Activated CD8-positive, alpha-beta memory T cell treated with anti-CD3 and anti-CD28 coated beads, Interleukin-2, amount 50 U/mL, for 24 hours (primary cell): ENCODE results near the gene CDC7.

Experiments
- DNase-seq: peaks from one replicate; pipeline ENCODE4 v3.0.0-alpha.2; 2020; ENCODE audit errors: extremely low read depth

CDC7 gene

DNA sequence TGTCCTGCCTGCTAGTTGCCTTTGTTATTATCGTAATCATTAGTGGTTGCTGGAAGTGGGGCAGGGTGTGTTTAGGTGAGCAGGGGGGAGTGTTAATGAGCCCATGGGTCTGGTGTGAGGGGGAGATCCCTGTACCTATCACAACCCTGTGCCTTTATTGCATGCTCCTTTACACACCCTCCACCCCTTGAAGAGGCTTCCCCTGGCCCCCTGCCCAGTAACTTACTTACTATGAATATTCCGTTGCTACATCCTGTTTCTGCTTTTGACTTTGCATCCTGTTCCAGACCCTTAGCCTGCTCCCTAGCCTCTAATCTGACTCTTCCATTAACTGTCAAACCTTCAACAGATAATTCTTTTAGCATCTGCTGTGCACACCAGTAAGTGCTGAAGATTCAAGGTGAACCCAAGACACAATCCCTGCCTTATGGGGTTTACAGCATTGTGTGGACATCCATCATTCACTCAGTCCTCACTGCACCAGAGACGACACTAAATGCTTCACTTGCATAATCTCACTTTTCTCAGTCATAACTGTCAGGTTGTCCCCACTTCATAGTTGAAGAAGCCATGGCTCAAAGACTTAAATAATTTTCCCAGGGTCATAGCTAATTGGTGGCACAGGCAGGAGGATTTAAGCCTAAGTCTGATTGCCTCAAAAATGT, 47.9 kb downstream of the CDC7 start:
- DNase-seq: no peak

DNA sequence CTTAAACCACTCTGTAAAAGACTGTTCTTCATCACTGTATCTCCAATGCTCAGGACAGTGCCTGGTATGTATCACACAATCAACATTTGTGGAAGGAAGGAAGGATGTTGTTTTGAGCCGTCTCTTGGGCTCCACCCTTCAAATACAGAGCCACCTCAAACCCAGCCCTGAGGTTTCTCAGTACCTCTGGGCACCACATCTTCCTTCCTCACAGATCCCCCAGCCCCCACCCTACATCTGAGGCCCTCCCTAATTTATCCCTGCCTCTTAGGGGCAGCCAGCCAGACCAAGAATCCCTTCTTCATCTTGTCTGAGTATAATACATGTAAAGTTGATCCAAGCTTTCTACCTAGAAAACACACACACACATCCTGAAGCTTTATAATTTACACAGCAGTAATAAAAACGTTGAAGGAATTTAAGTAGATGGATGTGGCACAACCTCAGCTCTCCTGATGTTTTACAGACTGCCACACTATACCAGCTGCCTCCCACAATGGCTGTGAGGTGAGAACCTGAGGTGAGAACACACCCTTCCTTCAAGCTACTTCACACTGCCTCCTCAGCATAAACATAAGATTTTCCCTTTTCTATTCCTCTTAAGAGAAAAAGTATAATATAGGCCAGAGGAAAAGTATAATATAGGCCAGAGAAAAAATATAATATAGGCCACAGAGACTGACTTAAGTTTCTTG, 48.5 kb downstream of the CDC7 start:
- DNase-seq: no peak

DNA sequence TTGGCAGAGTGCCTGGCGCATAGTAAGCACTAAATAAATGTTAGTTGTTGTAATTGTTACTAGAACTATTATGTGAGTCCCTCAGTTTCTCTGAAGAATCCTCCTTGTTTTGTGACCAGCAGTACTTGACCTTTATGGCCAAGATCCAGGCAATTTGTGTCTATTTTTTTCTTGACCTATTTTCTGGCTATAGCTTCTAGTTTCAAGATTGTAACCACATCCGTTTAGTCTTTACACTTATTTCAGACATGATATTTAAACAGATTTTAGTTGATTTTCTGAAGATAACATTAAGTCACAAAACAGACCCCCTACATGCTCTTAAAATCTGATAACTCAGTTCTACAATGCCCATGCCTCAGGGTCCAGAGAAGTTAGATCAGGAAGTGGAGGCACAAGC, 50.3 kb downstream of the CDC7 start:
- DNase-seq: no peak

DNA sequence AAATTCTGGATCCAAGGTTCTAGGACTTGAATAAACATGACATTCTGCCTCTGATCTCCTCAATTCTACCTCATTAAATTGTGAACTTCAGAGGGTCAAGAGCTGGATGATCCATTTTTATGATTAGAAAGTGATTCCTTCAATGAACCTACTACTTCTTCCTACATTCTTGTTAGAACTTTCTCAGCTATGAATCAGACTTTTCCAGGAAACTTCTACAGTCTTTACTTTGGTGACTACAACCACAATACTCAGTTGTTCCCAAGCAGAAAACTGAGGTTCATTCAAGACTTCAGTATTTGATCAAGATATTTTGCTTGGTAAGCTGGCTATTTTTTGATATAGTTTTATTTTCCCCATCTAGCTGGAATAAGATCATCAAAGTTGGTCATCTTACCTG, 51.4 kb downstream of the CDC7 start:
- no peak for DNase-seq

- no peak for DNase-seq
These were observed 51.9 kb downstream of the CDC7 start for GRCh38 chr1:91552596-91552995.

DNA sequence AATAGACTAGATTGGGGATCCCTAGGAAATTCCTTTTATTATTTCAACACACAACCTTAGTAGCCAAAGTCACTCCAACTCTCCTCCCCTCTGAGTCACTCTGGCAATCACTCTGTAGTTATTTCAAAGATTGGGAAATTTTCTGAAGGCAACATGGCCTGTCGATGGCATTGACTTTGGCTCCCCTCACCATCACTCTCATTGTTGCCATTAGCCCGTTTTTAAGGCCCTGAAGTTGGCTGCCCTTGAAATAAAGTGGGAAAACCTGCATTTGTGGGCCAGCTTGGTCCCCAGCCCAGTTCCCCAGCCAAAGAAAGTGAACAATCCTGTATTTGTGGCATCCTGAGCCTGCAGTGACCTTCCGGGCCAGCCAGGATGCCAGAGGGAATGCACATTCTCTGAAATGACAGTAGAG, 52.5 kb downstream of the CDC7 start:
- DNase-seq: no peak

DNA sequence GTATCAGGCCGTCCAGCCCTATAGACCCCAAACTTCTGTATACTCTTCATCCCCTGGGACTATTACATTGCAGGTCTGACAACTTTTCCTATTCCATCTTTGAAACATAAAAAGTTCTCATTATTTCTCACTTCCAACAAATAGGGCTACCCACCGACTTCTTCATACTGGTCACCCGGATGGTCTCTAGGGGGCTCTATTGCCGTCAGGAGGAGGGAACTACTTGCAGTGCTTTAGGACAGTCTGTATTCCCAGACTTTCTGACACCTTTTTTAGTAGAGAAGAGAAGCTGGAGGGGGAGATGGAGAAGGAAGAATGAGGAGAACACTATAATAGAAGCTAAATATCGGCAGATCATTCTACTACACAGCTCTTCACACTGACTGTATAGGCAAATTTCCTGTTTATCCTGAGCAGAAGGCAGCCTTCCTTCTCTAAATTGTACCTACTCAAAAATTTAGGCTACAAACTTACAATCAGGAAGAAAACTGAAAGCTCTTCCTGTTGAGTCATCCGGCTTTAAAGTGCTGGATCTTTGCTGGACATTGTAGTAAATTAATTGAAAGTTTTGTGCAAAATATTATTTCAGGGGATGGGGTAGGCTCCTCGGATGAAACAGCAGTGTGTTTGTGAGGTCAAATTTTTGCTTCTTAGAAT, 54.6 kb downstream of the CDC7 start:
- no peak for DNase-seq

DNA sequence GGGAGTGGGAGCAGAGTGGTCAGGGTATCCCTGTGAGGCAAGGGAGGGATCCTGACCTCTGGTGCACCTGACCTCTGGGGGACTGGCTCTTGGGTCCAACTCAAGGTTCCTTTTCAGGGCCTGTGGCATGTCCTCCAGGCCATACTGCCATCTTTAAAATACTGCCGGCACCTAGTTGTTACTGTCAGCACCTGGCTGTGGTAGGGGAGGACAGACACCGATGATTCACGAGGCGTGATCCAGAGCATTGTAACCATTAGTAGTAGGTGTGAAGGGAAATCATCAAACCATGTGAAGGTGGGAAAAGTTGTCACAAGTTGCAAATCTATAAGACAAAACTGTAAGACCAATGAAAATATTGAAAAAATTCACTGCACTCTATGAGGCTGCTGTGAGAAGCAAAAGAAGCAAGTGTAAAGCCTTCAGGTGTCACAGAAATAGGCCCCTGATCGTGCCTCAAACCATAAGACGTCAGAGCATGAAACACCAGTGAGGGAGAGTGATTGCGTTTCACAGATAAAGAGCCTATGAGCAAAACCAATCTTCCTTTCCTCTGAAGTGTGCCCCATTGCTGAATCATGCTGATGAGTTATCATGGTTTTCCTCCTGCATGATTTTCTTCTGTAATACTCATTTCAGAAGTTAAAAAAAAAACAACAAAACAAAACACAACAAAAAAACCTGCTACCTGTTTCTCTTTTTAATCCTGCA, 55.3 kb downstream of the CDC7 start:
- DNase-seq: peak; percentile 47

DNA sequence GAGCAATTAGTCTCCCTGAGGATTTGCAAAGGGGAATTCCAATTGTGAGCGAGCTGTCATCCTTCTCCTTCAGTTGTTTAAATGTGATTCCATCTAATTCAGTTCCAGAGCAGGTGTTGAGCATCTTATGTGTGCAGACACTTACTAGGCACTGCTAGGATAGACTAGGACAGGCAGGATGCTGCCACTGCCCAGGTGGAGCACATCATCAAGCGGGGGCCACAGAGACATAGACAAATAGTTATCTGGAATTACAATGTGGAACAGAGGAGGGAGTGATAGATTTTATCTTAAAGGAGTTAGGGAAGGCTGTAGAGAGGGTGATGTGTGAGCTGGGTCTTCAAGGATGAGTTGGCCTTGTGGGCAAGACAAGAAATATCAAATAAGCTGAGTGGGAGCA, 55.9 kb downstream of the CDC7 start:
- no peak for DNase-seq

GRCh38 chr1:91557039-91557690, 56.5 kb downstream of the CDC7 start:
- no peak for DNase-seq

GRCh38 chr1:91557826-91558225, 57.2 kb downstream of the CDC7 start:
- DNase-seq: no peak

DNA sequence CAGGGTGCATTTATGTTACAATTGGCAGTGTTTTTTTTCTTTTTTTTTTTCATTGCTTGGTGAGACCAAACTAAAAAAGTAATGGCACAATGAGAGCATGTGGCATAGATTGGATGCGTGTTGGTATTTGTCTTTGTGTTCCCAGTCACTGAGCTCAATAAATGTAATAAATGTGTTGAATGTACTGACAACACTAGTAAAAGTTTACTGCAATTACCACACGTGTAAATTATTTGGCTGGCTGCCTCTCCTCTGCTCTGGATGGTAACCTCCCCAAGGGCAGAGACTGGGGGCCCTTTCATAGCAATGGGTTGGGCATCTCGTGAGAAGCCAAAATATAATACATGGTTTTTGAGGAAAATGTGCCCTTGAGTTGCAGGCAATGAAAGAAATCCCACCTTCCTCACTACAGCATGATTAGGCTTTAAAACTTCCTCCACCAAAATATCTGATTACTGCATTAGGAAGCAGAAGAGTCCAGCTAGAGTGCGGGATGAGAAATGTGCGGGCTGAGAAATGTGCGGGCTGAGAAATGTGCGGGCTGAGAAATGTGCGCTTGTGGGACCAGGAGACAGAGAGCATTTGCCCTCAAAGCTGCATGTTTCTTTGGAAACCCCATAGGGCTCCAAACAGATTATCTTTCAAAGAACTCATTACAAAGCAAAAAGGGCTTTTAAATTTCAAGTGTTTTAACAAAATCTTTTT, 58.5 kb downstream of the CDC7 start:
- no peak for DNase-seq

DNA sequence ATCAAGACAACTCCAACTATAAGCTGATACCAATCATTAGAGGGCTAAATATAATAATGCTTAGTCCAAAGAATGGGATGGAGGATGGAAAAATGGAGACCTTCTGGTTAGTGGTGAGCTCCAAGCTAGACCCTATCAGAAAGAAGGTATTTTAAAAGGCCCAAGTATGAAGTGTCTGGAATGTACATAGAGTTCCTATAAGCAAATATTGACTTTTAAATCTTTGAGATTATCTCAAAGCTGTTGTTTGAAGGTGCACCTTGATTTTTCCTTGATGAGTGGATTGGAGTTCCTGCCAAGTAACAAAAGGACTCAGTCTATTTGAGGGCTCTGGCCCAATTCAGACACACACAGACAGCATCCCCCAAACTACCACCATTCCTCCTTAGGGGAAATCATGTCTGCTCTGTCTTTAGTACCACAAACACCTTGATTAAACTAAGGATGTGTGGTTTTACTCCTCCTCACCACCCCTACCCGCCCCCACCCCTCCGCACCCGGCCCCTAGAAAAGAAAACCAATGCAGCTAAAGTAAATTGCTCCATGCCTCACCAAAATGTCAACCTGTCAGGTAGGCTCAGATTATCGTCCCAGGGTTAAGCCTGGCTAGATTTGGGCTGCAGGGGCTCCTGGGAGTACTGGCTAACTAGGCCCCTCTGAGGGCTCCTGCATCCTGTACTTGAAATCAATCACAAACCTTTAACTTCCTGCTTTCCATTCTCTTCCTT, 59.4 kb downstream of the CDC7 start:
- no peak for DNase-seq

DNA sequence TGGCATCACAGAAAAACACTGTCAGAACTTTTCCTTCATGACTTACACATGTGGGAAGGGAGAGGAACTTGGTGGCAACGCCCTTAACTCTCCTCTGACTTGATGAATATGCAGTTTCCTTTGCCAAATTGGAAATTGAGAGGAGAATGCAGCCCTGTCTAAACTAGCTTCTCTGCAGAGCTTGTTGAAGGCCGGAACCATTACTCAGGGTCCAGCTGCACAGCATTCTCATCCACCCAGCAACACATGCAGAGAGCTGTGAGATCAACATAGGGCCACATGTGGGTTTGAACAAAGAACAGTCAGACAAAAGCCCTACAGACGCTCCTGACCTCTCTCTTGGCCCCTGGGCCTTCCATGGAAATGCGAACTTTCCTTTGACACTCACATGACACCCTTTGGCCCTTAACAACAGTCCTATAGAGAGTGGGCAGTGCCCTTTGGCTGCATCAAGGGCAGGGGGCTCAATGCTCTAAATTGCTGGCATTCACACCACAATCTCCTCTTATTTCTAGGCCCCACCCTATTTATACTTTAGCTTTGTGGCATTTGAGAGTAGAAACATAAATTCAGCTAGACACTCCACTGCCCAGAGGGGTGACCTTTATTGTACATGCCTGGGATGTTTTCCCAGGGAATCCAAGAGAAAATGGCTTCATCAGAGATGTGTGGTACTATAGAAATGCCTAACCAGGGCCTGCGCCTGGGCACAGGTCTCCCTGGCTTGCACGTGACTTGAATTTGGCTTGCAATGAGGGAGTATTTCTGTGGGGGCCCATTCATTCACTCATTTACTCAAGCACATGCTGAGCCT, 64.4 kb downstream of the CDC7 start:
- DNase-seq: no peak

GRCh38 chr1:91567583-91567982, 66.9 kb downstream of the CDC7 start:
- DNase-seq: no peak

DNA sequence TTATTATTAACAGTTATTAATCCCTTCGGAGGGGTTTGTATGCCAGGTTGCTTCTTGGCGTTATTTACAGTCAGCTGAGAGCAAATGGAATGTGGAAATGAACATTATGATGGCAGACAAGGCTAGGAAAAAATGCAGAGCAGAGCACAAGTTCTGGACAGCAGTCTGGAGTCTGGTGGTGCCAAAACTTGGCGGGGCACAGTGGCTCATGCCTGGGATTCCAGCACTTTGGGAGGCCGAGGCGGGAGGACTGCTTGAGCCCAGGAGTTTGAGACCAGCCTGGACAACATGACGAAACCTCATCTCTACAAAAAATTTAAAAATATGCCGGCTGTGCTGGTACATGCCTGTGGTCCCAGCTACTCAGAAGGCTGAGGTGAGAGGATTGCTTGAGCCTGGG, 67.6 kb downstream of the CDC7 start:
- DNase-seq: no peak

GRCh38 chr1:91569411-91570119, 68.9 kb downstream of the CDC7 start:
- no peak for DNase-seq

- DNase-seq: no peak
These were observed 69.4 kb downstream of the CDC7 start for GRCh38 chr1:91570120-91570448.

DNA sequence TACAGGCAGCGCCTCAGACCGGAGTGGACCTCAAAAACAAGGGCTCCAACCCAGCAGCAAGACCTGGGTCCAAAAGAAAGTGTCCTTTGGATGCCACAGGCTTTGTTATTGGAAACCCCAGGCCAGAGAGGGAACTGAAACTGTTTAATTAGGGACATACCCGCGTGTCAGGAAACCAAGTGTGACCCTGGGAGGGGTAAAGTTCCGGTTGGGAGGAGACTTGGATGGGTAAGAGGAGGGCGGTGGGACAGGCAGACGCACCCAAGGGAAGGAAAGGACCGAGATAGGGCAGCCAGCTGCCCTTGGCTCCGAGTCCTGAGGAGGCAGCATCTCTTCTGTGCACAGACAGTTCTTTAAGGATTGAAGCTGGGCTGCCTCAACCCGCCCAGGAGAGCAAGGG, 71.4 kb downstream of the CDC7 start:
- DNase-seq: no peak
